Activated CD4-positive, alpha-beta T cell treated with anti-CD3 and anti-CD28 coated beads, Interleukin-2, amount 10 ng/mL, durations not matched to agents 7 days and 5 days (primary cell): ENCODE results near the gene GRIP2. TPM values are rescaled to one million over a fixed set of nuclear protein-coding genes. Genes with fewer than 3 reads are reported as not detected.

Source experiments
- CTCF ChIA-PET: fragments of 350-600 bp; sonication (Branson Sonifier 250); formaldehyde crosslinking; loops from one replicate; lab custom pipeline; 2021; ENCODE audit warnings: antibody characterized with exemption; lab: Charles Lee
- POLR2A ChIA-PET: fragments of 350-600 bp; sonication (Branson Sonifier 250); formaldehyde crosslinking; loops from one replicate; lab custom pipeline; 2021; ENCODE audit warnings: antibody characterized with exemption; lab: Charles Lee
- DNase-seq: peaks from one replicate; pipeline ENCODE4 v3.0.0-alpha.2; 2020
- H3K27ac Mint-ChIP-seq: one replicate; pipeline ENCODE4 v1.8.0; 2021; ENCODE audit warnings: mild to moderate bottlenecking, moderate library complexity, mixed read lengths
- H3K27me3 Mint-ChIP-seq: one replicate; pipeline ENCODE4 v1.8.0; 2021; ENCODE audit warnings: mixed read lengths
- H3K36me3 Mint-ChIP-seq: one replicate; pipeline ENCODE4 v1.8.0; 2021; ENCODE audit warnings: low read depth, mixed read lengths
- H3K4me1 Mint-ChIP-seq: one replicate; pipeline ENCODE4 v1.8.0; 2021; ENCODE audit warnings: mixed read lengths
- H3K4me3 Mint-ChIP-seq: one replicate; pipeline ENCODE4 v1.8.0; 2021; ENCODE audit warnings: mild to moderate bottlenecking, moderate library complexity, mixed read lengths
- H3K9me3 Mint-ChIP-seq: one replicate; pipeline ENCODE4 v1.8.0; 2021; ENCODE audit warnings: mixed read lengths
- total RNA-seq, 2 experiments: library from RNA; stranded (reverse); gene quantifications; one replicate each; pipeline ENCODE4 v1.2.3, GENCODE V29; 2021

Gene GRIP2
- under 1 TPM; 0.15 to 0.45 TPM for total RNA-seq

- H3K9me3 Mint-ChIP-seq = no peaks in the 10 kb centered on the region
- H3K4me1 Mint-ChIP-seq = no peaks in the 10 kb centered on the region
- POLR2A ChIA-PET = no interaction called here
- H3K4me3 Mint-ChIP-seq = no peak within 1 kb of the TSS
- CTCF ChIA-PET = no interaction called here
- DNase-seq = no peak
- H3K36me3 Mint-ChIP-seq = no peaks in the 10 kb centered on the region
- no peak within 1 kb of the TSS for H3K27ac Mint-ChIP-seq
- H3K27me3 Mint-ChIP-seq = no peaks in the 10 kb centered on the region
Measured at GRCh38 chr3:14539742-14540491, at the start of gene GRIP2. TSS of gene GRIP2 (minus strand) at chr3:14540342. CDS start at chr3:14540308, 34 bp downstream.

- H3K36me3 Mint-ChIP-seq = no peaks in the 10 kb centered on the region
- no peaks in the 10 kb centered on the region for H3K9me3 Mint-ChIP-seq
- peaks cover 7% of the 10 kb centered on the region for H3K27me3 Mint-ChIP-seq
- no peak for DNase-seq
- H3K4me3 Mint-ChIP-seq = no peak overlapping the region
- CTCF ChIA-PET = interaction anchor here (1.3 kb wide), 1 partner anchor 17 kb away, joined by 3 read pairs; no protein-coding TSS in a partner anchor
- H3K4me1 Mint-ChIP-seq = no peaks in the 10 kb centered on the region
- POLR2A ChIA-PET = no interaction called here
- H3K27ac Mint-ChIP-seq = no peak overlapping the region
Measured at GRCh38 chr3:14588425-14589112, 48.4 kb upstream of the GRIP2 start.

GRCh38 chr3:14587740-14588360 lies 47.7 kb upstream of the GRIP2 start:
- Mint-ChIP-seq H3K27me3 (peaks cover 7% of the 10 kb centered on the region), H3K27ac (no peak overlapping the region), H3K4me3 (no peak overlapping the region), H3K9me3 (no peaks in the 10 kb centered on the region), H3K4me1 (no peaks in the 10 kb centered on the region), H3K36me3 (no peaks in the 10 kb centered on the region)
- CTCF ChIA-PET = interaction anchor here (1.3 kb wide), 1 partner anchor 17 kb away, joined by 3 read pairs; no protein-coding TSS in a partner anchor
- POLR2A ChIA-PET = no interaction called here
- no peak for DNase-seq

GRCh38 chr3:14586611-14587010 lies 46.5 kb upstream of the GRIP2 start:
- H3K4me1 Mint-ChIP-seq = no peaks in the 10 kb centered on the region
- no peak overlapping the region for H3K27ac Mint-ChIP-seq
- H3K36me3 Mint-ChIP-seq = no peaks in the 10 kb centered on the region
- no peak for DNase-seq
- POLR2A ChIA-PET = no interaction called here
- CTCF ChIA-PET = no interaction called here
- H3K4me3 Mint-ChIP-seq = no peak overlapping the region
- peaks cover 10% of the 10 kb centered on the region for H3K27me3 Mint-ChIP-seq
- H3K9me3 Mint-ChIP-seq = no peaks in the 10 kb centered on the region

- Mint-ChIP-seq H3K36me3 (no peaks in the 10 kb centered on the region), H3K27ac (no peak overlapping the region), H3K4me3 (no peak overlapping the region), H3K9me3 (no peaks in the 10 kb centered on the region), H3K27me3 (peaks cover 7% of the 10 kb centered on the region), H3K4me1 (no peaks in the 10 kb centered on the region)
- no peak for DNase-seq
- ChIA-PET POLR2A (no interaction called here), CTCF (interaction anchor here (1.4 kb wide), 1 partner anchor 20 kb away, joined by 3 read pairs; no protein-coding TSS in a partner anchor)
Measured at GRCh38 chr3:14583548-14584091, 43.5 kb upstream of the GRIP2 start.

- Mint-ChIP-seq H3K4me1 (no peaks in the 10 kb centered on the region), H3K9me3 (no peaks in the 10 kb centered on the region), H3K4me3 (no peak overlapping the region), H3K27ac (no peak overlapping the region), H3K36me3 (no peaks in the 10 kb centered on the region), H3K27me3 (peaks cover 7% of the 10 kb centered on the region)
- ChIA-PET POLR2A (no interaction called here), CTCF (no interaction called here)
- no peak for DNase-seq
Measured at GRCh38 chr3:14582045-14582410, 41.9 kb upstream of the GRIP2 start.

- CTCF ChIA-PET = no interaction called here
- H3K27me3 Mint-ChIP-seq = peaks cover 7% of the 10 kb centered on the region
- H3K27ac Mint-ChIP-seq = no peak overlapping the region
- H3K36me3 Mint-ChIP-seq = no peaks in the 10 kb centered on the region
- H3K4me3 Mint-ChIP-seq = no peak overlapping the region
- POLR2A ChIA-PET = no interaction called here
- H3K4me1 Mint-ChIP-seq = no peaks in the 10 kb centered on the region
- no peak for DNase-seq
- no peaks in the 10 kb centered on the region for H3K9me3 Mint-ChIP-seq
Measured at GRCh38 chr3:14581334-14582044, 41.3 kb upstream of the GRIP2 start.

GRCh38 chr3:14577897-14578296 lies 37.8 kb upstream of the GRIP2 start:
- Mint-ChIP-seq H3K36me3 (no peaks in the 10 kb centered on the region), H3K4me3 (no peak overlapping the region), H3K27ac (no peak overlapping the region), H3K4me1 (no peaks in the 10 kb centered on the region), H3K27me3 (peaks cover 2% of the 10 kb centered on the region), H3K9me3 (no peaks in the 10 kb centered on the region)
- ChIA-PET POLR2A (no interaction called here), CTCF (no interaction called here)
- no peak for DNase-seq

- Mint-ChIP-seq H3K9me3 (no peaks in the 10 kb centered on the region), H3K36me3 (no peaks in the 10 kb centered on the region), H3K4me3 (no peak overlapping the region), H3K27ac (no peak overlapping the region), H3K27me3 (no peaks in the 10 kb centered on the region), H3K4me1 (no peaks in the 10 kb centered on the region)
- no peak for DNase-seq
- POLR2A ChIA-PET = no interaction called here
- CTCF ChIA-PET = no interaction called here
Measured at GRCh38 chr3:14576163-14576562, 36.0 kb upstream of the GRIP2 start.

- H3K4me1 Mint-ChIP-seq = peaks cover 2% of the 10 kb centered on the region
- H3K27ac Mint-ChIP-seq = no peak overlapping the region
- H3K9me3 Mint-ChIP-seq = no peaks in the 10 kb centered on the region
- H3K4me3 Mint-ChIP-seq = no peak overlapping the region
- no peaks in the 10 kb centered on the region for H3K36me3 Mint-ChIP-seq
- ChIA-PET POLR2A (no interaction called here), CTCF (no interaction called here)
- no peak for DNase-seq
- H3K27me3 Mint-ChIP-seq = no peaks in the 10 kb centered on the region
Measured at GRCh38 chr3:14574183-14574582, 34.0 kb upstream of the GRIP2 start.

GRCh38 chr3:14573706-14574105 lies 33.6 kb upstream of the GRIP2 start:
- ChIA-PET POLR2A (no interaction called here), CTCF (no interaction called here)
- DNase-seq = no peak
- Mint-ChIP-seq H3K4me1 (peaks cover 2% of the 10 kb centered on the region), H3K4me3 (no peak overlapping the region), H3K9me3 (no peaks in the 10 kb centered on the region), H3K36me3 (no peaks in the 10 kb centered on the region), H3K27me3 (no peaks in the 10 kb centered on the region), H3K27ac (no peak overlapping the region)

GRCh38 chr3:14570864-14571263 lies 30.7 kb upstream of the GRIP2 start:
- CTCF ChIA-PET = interaction anchor here (0.9 to 1.2 kb wide), 2 partner anchors 12 to 18 kb away, joined by 3 read pairs; no protein-coding TSS in a partner anchor
- no peaks in the 10 kb centered on the region for H3K9me3 Mint-ChIP-seq
- H3K27me3 Mint-ChIP-seq = no peaks in the 10 kb centered on the region
- no peak overlapping the region for H3K27ac Mint-ChIP-seq
- H3K4me1 Mint-ChIP-seq = peaks cover 7% of the 10 kb centered on the region
- POLR2A ChIA-PET = no interaction called here
- H3K4me3 Mint-ChIP-seq = no peak overlapping the region
- no peaks in the 10 kb centered on the region for H3K36me3 Mint-ChIP-seq
- no peak for DNase-seq
